Stomach (tissue), 4 donors: ENCODE results near the gene KARS1.

ENCODE experiments used
- POLR2AphosphoS5 ChIP-seq, 3 donors: sonication (generic); formaldehyde crosslinking; IDR thresholded peaks; one replicate each; pipeline ENCODE4 v1.6.1; 2016; ENCODE audit warnings: antibody characterized with exemption in 3 of 3
- TF ChIP-seq, protein P1 (sequence below), 7 experiments: fragments of 450-650 bp in 4 of 7; fragments of 200-600 bp in 3 of 7; sonication (generic) in 3 of 7; IDR thresholded peaks; one replicate each; pipeline ENCODE4 v1.5.1; 2016 to 2019; ENCODE audit warnings: antibody characterized with exemption in 7 of 7, control low read depth in 2 of 7, mild to moderate bottlenecking in 1 of 7

DNA sequence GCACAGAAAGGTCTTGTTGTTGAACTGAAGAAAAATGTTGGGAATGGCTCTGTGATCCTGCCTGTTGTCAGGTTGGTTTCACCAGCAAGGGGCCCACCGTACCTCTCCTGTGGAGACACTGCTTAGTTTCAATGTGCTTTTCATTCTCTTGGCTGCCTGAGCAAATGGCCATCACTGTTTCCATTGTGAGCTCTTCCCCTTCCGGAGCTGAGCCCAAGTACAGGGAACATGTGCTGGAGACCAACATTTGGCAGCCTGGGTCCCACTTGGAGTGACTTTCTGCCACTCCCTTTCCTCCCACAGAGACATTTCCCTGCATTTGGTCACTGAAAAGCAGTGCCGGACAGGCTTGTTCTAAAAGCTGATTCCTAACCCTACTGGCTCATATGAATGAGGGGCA is 58.2 kb downstream of the KARS1 start:
- no peak for TF ChIP-seq POLR2AphosphoS5 (IDR thresholded peaks at IDR 0.05)
- TF ChIP-seq, protein P1, sequence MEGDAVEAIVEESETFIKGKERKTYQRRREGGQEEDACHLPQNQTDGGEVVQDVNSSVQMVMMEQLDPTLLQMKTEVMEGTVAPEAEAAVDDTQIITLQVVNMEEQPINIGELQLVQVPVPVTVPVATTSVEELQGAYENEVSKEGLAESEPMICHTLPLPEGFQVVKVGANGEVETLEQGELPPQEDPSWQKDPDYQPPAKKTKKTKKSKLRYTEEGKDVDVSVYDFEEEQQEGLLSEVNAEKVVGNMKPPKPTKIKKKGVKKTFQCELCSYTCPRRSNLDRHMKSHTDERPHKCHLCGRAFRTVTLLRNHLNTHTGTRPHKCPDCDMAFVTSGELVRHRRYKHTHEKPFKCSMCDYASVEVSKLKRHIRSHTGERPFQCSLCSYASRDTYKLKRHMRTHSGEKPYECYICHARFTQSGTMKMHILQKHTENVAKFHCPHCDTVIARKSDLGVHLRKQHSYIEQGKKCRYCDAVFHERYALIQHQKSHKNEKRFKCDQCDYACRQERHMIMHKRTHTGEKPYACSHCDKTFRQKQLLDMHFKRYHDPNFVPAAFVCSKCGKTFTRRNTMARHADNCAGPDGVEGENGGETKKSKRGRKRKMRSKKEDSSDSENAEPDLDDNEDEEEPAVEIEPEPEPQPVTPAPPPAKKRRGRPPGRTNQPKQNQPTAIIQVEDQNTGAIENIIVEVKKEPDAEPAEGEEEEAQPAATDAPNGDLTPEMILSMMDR (IDR thresholded peaks at IDR 0.05), result no peak
